ENCODE data around the gene HELZ2.
"Not testable (repeated sequence)": the region's sequence is repeated elsewhere in the genome, so short reads cannot be mapped to it uniquely, and the experiment has no call there.

HELZ2 gene

DNA sequence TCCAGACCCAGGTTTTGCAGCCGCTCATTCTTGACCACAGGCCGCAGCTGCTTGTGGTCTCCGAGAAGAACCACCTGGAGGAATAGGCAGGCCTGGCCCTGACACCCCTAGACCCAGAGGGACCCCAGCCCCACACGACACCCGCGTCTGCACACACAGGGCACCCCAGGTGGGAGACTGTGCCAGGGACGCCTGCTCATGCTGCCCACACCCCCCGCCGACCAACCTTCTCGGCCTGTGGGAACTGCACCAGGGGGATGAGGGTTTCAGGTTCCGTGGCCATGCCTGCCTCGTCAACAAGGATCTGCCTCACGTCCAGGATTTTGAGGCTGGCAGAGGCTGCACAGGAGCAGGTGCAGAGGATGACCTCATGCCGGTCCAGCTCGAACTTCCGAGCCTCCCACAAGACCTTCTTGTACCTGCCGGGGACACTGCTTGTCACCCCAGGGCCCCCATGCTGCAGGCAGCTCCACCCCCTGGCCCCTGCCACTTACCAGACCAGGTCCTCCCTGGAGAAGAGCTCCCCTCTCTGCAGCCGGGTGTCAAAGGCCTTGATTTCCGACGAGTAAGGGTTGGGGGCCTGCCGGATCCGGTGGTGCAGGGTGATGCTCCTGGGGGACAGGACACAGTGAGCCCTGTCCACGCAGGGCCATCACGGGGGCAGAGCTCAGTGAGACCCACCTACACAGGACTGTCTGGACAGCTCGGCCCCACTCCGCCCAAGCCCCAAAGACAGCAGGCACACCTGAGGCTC, 13.0 kb downstream of the HELZ2 start:
- TF ChIP-seq ZXDB (tag by site-specific recombination; IDR thresholded peaks at IDR 0.05) (no peak), EGR2 (tag by site-specific recombination; IDR thresholded peaks at IDR 0.05; ENCODE audit: low read depth) (no peak), FEZF1 (tag by site-specific recombination; IDR thresholded peaks at IDR 0.05) (no peak), ZNF561 (tag by site-specific recombination; IDR thresholded peaks at IDR 0.05; ENCODE audit: borderline replicate concordance) (no peak), ZNF600 (tag by site-specific recombination; IDR thresholded peaks at IDR 0.05) (no peak), ZNF585B (tag by site-specific recombination; IDR thresholded peaks at IDR 0.05) (no peak), ZNF239 (tag by site-specific recombination; IDR thresholded peaks at IDR 0.05) (no peak), ZFP3 (tag by site-specific recombination; IDR thresholded peaks at IDR 0.05; ENCODE audit: low read depth) (no peak), ZBTB1 (tag by site-specific recombination; IDR thresholded peaks at IDR 0.05) (no peak), ZNF266 (tag by site-specific recombination; IDR thresholded peaks at IDR 0.05; ENCODE audit: low read depth) (no peak)
- TF ChIP-seq, protein P1, sequence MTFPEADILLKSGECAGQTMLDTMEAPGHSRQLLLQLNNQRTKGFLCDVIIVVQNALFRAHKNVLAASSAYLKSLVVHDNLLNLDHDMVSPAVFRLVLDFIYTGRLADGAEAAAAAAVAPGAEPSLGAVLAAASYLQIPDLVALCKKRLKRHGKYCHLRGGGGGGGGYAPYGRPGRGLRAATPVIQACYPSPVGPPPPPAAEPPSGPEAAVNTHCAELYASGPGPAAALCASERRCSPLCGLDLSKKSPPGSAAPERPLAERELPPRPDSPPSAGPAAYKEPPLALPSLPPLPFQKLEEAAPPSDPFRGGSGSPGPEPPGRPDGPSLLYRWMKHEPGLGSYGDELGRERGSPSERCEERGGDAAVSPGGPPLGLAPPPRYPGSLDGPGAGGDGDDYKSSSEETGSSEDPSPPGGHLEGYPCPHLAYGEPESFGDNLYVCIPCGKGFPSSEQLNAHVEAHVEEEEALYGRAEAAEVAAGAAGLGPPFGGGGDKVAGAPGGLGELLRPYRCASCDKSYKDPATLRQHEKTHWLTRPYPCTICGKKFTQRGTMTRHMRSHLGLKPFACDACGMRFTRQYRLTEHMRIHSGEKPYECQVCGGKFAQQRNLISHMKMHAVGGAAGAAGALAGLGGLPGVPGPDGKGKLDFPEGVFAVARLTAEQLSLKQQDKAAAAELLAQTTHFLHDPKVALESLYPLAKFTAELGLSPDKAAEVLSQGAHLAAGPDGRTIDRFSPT (tag by site-specific recombination; IDR thresholded peaks at IDR 0.05), result no peak
- CTCF ChIA-PET, result no interaction called here
- Histone ChIP-seq H3K4me3 (ENCODE audit: low read depth, low read length) (no peak overlapping the region), H3K27ac (ENCODE audit: extremely low read depth, low read depth, low read length) (no peak overlapping the region), H3K9me3 (ENCODE audit: control insufficient read depth, insufficient read depth, low read depth, low read length) (no peaks in the 10 kb centered on the region), H3K4me1 (ENCODE audit: control insufficient read depth, insufficient read depth, low read length) (no peaks in the 10 kb centered on the region), H3K36me3 (ENCODE audit: control insufficient read depth in 2 of 2, insufficient read depth in 1 of 2, low read length in 2 of 2) (peaks cover 0 to 40% of the 10 kb centered on the region in 2 experiments; a peak in 1 of 3 replicates)
- POLR2A ChIA-PET, result interaction anchor here (1.5 kb wide), 1 partner anchor 13 kb away, joined by 4 read pairs; the partner anchor contains the start of gene HELZ2

DNA sequence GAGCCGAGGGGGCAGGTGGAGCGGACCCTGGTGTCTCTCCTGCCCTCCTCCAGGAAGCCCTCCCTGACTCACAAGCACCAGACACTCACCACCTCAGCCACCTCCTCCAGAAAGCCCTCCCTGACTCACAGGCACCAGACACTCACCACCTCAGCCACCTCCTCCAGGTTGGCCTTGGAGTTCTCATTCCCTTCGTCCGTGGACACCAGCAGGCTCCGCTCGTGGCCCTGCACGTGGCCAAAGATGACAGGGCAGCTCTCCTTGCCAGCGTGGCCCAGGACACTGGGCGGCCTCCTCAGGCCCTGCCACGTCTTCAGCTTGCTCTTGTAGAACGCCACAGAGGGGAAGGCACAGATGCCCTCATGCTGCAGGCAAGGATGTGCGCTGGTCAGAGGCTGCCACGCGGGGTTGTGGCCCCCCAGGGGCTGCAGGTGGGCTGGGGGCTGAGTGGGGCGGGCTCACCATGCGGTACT, 13.7 kb downstream of the HELZ2 start:
- no peak overlapping the region for H3K4me3 ChIP-seq (ENCODE audit: low read depth, low read length)
- H3K27ac ChIP-seq (ENCODE audit: extremely low read depth, low read depth, low read length), result no peak overlapping the region
- H3K36me3 ChIP-seq (ENCODE audit: control insufficient read depth in 2 of 2, insufficient read depth in 1 of 2, low read length in 2 of 2), result peaks cover 0 to 36% of the 10 kb centered on the region in 2 experiments; a peak in 1 of 3 replicates
- ChIA-PET POLR2A (interaction anchor here (1.5 kb wide), 1 partner anchor 14 kb away, joined by 4 read pairs; the partner anchor contains the start of gene HELZ2), CTCF (no interaction called here)
- H3K4me1 ChIP-seq (ENCODE audit: control insufficient read depth, insufficient read depth, low read length), result no peaks in the 10 kb centered on the region
- TF ChIP-seq ZNF138 (tag by site-specific recombination; IDR thresholded peaks at IDR 0.05; ENCODE audit: borderline replicate concordance), result no peak
- no peak for TF ChIP-seq SCRT1 (tag by site-specific recombination; IDR thresholded peaks at IDR 0.05; ENCODE audit: borderline replicate concordance)
- TF ChIP-seq ZNF16 (tag by site-specific recombination; IDR thresholded peaks at IDR 0.05; ENCODE audit: low read depth), result no peak
- no peak for TF ChIP-seq ZNF112 (tag by site-specific recombination; IDR thresholded peaks at IDR 0.05)
- H3K9me3 ChIP-seq (ENCODE audit: control insufficient read depth, insufficient read depth, low read depth, low read length), result no peaks in the 10 kb centered on the region

DNA sequence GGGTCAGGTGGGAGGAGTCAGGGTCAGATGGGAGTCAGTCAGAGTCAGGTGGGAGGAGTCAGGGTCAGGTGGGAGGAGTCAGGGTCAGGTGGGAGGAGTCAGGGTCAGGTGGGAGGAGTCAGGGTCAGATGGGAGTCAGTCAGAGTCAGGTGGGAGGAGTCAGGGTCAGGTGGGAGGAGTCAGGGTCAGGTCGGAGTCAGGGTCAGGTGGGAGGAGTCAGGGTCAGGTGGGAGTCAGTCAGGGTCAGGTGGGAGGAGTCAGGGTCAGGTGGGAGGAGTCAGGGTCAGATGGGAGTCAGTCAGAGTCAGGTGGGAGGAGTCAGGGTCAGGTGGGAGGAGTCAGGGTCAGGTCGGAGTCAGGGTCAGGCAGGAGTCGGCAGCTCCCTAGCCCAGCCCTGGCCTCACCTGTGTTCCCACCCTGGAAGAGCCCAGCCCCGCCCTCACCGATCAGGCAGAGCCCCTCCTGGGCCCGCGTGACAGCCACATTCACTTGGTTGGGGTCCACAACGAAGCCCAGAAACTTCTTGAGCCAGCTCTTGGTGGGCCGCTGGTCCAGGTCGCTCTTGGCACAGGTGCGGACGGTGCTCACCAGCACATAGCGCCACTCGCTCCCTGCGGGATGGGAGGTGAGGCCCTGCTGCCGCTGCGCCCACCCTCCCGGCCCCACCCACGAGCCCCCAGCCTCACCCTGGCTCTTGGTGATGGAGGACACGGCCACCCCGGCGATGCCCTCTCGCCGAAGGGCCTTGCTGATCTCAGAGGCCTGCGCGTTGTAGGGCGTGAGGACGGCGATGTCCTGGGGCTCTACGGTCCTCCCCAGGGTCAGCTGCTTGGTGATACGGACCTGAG, 14.3 kb downstream of the HELZ2 start:
- H3K9me3 ChIP-seq (ENCODE audit: control insufficient read depth, insufficient read depth, low read depth, low read length); H3K4me3 ChIP-seq (ENCODE audit: low read depth, low read length); POLR2A ChIA-PET; CTCF ChIA-PET; H3K27ac ChIP-seq (ENCODE audit: extremely low read depth, low read depth, low read length); H3K4me1 ChIP-seq (ENCODE audit: control insufficient read depth, insufficient read depth, low read length): not testable (repeated sequence)
- H3K36me3 ChIP-seq (ENCODE audit: control insufficient read depth in 2 of 2, insufficient read depth in 1 of 2, low read length in 2 of 2), result peaks cover 0 to 34% of the 10 kb centered on the region in 2 experiments; a peak in 1 of 3 replicates

All from HEK293 (cell line).